HepG2 (cell line): ENCODE results near the gene GNRH2. TPM values are rescaled to one million over a fixed set of nuclear protein-coding genes. Genes with fewer than 3 reads are reported as not detected.

Experiments used
- BRCA1 ChIP-seq: sonication (generic); formaldehyde crosslinking; IDR thresholded peaks from 2 replicates; pipeline ENCODE4 v1.4.0; 2020; ENCODE audit warnings: missing genetic modification reagents
- FLYWCH1 ChIP-seq: sonication (generic); formaldehyde crosslinking; IDR thresholded peaks from 2 replicates; pipeline ENCODE4 v1.8.1; 2023; ENCODE audit warnings: mild to moderate bottlenecking, missing genetic modification reagents
- HCFC1 ChIP-seq: fragments of 150-350 bp; IDR thresholded peaks from 2 replicates; pipeline ENCODE4 v1.6.1; 2014; ENCODE audit warnings: low read depth, low read length
- HIVEP1 ChIP-seq: sonication (generic); formaldehyde crosslinking; IDR thresholded peaks from 2 replicates; pipeline ENCODE4 v1.4.0; 2020; ENCODE audit warnings: mild to moderate bottlenecking, missing genetic modification reagents
- HNRNPH1 ChIP-seq: fragments of 200-400 bp; formaldehyde crosslinking; optimal IDR thresholded peaks from 2 replicates; pipeline ENCODE3; 2017; ENCODE audit warnings: mild to moderate bottlenecking, low read depth, low read length
- KMT2A ChIP-seq: sonication (generic); formaldehyde crosslinking; IDR thresholded peaks from 2 replicates; pipeline ENCODE4 v1.4.0; 2020; ENCODE audit warnings: missing genetic modification reagents
- NR1H2 ChIP-seq: sonication (generic); formaldehyde crosslinking; IDR thresholded peaks from 2 replicates; pipeline ENCODE4 v1.8.1; 2022; ENCODE audit warnings: low read depth, missing genetic modification reagents, borderline replicate concordance
- PCBP1 ChIP-seq: fragments of 200-400 bp; formaldehyde crosslinking; IDR thresholded peaks from 2 replicates; pipeline ENCODE4 v1.6.1; 2017; ENCODE audit warnings: mild to moderate bottlenecking, low read depth, low read length, borderline replicate concordance
- RAD51 ChIP-seq: fragments of 450-650 bp; IDR thresholded peaks from 2 replicates; pipeline ENCODE4 v1.6.1; 2016; ENCODE audit warnings: borderline replicate concordance
- RXRA ChIP-seq: sonication (generic); formaldehyde crosslinking; IDR thresholded peaks from 2 replicates; pipeline ENCODE4 v1.5.1; 2020; ENCODE audit warnings: missing genetic modification reagents
- SOX13 ChIP-seq, 3 experiments: fragments of 450-650 bp in 1 of 3; sonication (generic) in 1 of 3; formaldehyde crosslinking in 1 of 3; IDR thresholded peaks in 2 of 3; conservative IDR thresholded peaks in 1 of 3; 2 replicates each; pipeline versions ENCODE4 v1.5.0 to v1.6.1; 2016 to 2020; ENCODE audit warnings: antibody characterized with exemption in 1 of 3, mild to moderate bottlenecking in 1 of 3, missing compliant biosample characterization in 1 of 3, missing genetic modification reagents in 1 of 3, moderate library complexity in 1 of 3
- TOE1 ChIP-seq: sonication (generic); formaldehyde crosslinking; IDR thresholded peaks from 2 replicates; pipeline ENCODE4 v1.4.0; 2020; ENCODE audit warnings: mild to moderate bottlenecking, missing genetic modification reagents
- TRIM24 ChIP-seq: sonication (generic); formaldehyde crosslinking; IDR thresholded peaks from 2 replicates; pipeline ENCODE4 v1.8.0; 2022; ENCODE audit warnings: mild to moderate bottlenecking, missing genetic modification reagents
- YEATS2 ChIP-seq: sonication (generic); formaldehyde crosslinking; IDR thresholded peaks from 2 replicates; pipeline ENCODE4 v1.4.0; 2020; ENCODE audit warnings: missing genetic modification reagents, borderline replicate concordance
- ZBTB3 ChIP-seq: sonication (generic); formaldehyde crosslinking; IDR thresholded peaks from 2 replicates; pipeline ENCODE4 v1.4.0; 2020; ENCODE audit warnings: low read depth, mild to moderate bottlenecking, moderate library complexity, missing genetic modification reagents, borderline replicate concordance
- ZNF17 ChIP-seq: sonication (generic); formaldehyde crosslinking; IDR thresholded peaks from 2 replicates; pipeline ENCODE4 v1.5.0; 2020; ENCODE audit warnings: mild to moderate bottlenecking, missing genetic modification reagents
- ZNF230 ChIP-seq: sonication (generic); formaldehyde crosslinking; IDR thresholded peaks from 2 replicates; pipeline ENCODE4 v1.4.0; 2020; ENCODE audit warnings: mild to moderate bottlenecking, missing genetic modification reagents
- ZNF264 ChIP-seq: sonication (generic); formaldehyde crosslinking; IDR thresholded peaks from 2 replicates; pipeline ENCODE4 v1.4.0; 2020; ENCODE audit warnings: missing genetic modification reagents
- ZNF484 ChIP-seq: sonication (generic); formaldehyde crosslinking; IDR thresholded peaks from 2 replicates; pipeline ENCODE4 v1.5.1; 2020; ENCODE audit warnings: mild to moderate bottlenecking, low read depth, missing genetic modification reagents, borderline replicate concordance
- ZNF512 ChIP-seq: sonication (generic); formaldehyde crosslinking; IDR thresholded peaks from 2 replicates; pipeline ENCODE4 v1.4.0; 2020; ENCODE audit warnings: mild to moderate bottlenecking, missing genetic modification reagents
- ZNF720 ChIP-seq: sonication (generic); formaldehyde crosslinking; IDR thresholded peaks from 2 replicates; pipeline ENCODE4 v1.4.0; 2020; ENCODE audit warnings: missing genetic modification reagents
- ZNF883 ChIP-seq: sonication (generic); formaldehyde crosslinking; IDR thresholded peaks from 2 replicates; pipeline ENCODE4 v1.5.1; 2020; ENCODE audit warnings: mild to moderate bottlenecking, missing genetic modification reagents; ENCODE audit errors: not compliant biosample characterization
- ZSCAN25 ChIP-seq: sonication (generic); formaldehyde crosslinking; IDR thresholded peaks from 2 replicates; pipeline ENCODE4 v1.8.0; 2022; ENCODE audit warnings: mild to moderate bottlenecking, missing genetic modification reagents
- polyA plus RNA-seq, 8 experiments: library from polyadenylated mRNA; depleted of rRNA in 3 of 8; stranded (reverse) in 7 of 8; unstranded in 1 of 8; fragments of >200 nt; fragmentation: Illumina TruSeq in 4 of 8; extraction: Trizol in 4 of 8; gene quantifications; 2 replicates each; pipeline versions ENCODE4 v1.2.1 to v1.2.3, GENCODE V29; 2011 to 2016; ENCODE audit warnings: low read depth in 4 of 8, missing spikeins in 1 of 8, mixed read lengths in 1 of 8; ENCODE audit not compliant: insufficient read depth in 1 of 8
- total RNA-seq, 5 experiments: library from RNA; depleted of rRNA; stranded (reverse); fragments of >200 nt; fragmentation: Illumina TruSeq; extraction: Trizol; gene quantifications; 2 replicates each; pipeline ENCODE4 v1.2.3, GENCODE V29; 2016; ENCODE audit warnings: low read depth in 1 of 5
- TF ChIP-seq, protein P1 (sequence below): sonication (generic); formaldehyde crosslinking; IDR thresholded peaks from 2 replicates; pipeline ENCODE4 v1.8.0; 2022; ENCODE audit warnings: missing genetic modification reagents, mild to moderate bottlenecking, borderline replicate concordance

GNRH2 gene
- total and polyA plus RNA-seq, 2 of the 13 experiments (the other 11 are each of a cell fraction or from before 2014, with no cell fraction given): 0.28 TPM; not detected in 1

DNA sequence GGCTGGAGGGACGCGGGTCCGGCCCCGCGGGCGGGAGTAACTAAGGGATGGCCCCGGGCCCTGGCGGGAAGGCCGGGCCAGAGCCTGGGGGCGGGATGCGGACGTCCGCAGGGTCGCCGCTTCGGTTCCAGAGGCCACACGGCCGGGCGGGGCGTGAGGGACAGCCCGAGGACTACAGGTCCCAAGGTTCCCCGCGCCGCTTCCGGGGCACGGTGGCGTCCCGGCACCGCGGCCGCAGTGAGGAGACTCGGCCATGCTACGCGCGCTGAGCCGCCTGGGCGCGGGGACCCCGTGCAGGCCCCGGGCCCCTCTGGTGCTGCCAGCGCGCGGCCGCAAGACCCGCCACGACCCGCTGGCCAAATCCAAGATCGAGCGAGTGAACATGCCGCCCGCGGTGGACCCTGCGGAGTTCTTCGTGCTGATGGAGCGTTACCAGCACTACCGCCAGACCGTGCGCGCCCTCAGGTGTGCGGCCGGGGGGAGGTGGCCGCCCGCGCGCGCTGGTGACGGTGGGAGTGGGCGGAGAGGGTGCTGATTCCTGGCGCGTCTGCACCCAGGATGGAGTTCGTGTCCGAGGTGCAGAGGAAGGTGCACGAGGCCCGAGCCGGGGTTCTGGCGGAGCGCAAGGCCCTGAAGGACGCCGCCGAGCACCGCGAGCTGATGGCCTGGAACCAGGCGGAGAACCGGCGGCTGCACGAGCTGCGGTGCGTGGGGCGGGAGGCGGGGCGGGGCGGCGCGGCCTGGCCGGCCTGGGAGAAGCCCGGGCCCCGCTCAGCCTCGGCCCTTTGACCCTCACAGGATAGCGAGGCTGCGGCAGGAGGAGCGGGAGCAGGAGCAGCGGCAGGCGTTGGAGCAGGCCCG is 2.6 kb downstream of the GNRH2 start, which contains the start of gene MRPS26 (continued):
- TF ChIP-seq RXRA (CRISPR knock-in tag) (peak; percentile 76; the same call in 1 of the 2 replicates), ZNF720 (CRISPR knock-in tag) (peak; percentile 70; the same call in 1 of the 2 replicates), ZSCAN25 (CRISPR knock-in tag) (peak; percentile 81), ZNF17 (CRISPR knock-in tag) (no peak), KMT2A (CRISPR knock-in tag) (no peak; the same call in 1 of the 2 replicates), NR1H2 (CRISPR knock-in tag) (peak; percentile 93), HCFC1 (peak; percentile 93), YEATS2 (CRISPR knock-in tag) (peak; percentile 81), RAD51 (no peak), ZNF484 (CRISPR knock-in tag) (no peak), ZNF230 (CRISPR knock-in tag) (peak; percentile 70; the same call in 1 of the 2 replicates), ZBTB3 (CRISPR knock-in tag) (peak; percentile 94), ZNF264 (CRISPR knock-in tag) (no peak), TOE1 (peak; percentile 90; the same call in 1 of the 2 replicates), SOX13 (IDR thresholded peaks at IDR 0.05) (peak; percentile 26; the same call in 1 of the 2 replicates), SOX13 (CRISPR knock-in tag; conservative IDR thresholded peaks at IDR 0.05 in 1 of 2, IDR thresholded peaks at IDR 0.05 in 1 of 2) (no peak; a peak in 1 of 4 replicates), BRCA1 (CRISPR knock-in tag) (no peak), HIVEP1 (CRISPR knock-in tag) (no peak; the same call in 1 of the 2 replicates), TRIM24 (CRISPR knock-in tag) (no peak), HNRNPH1 (peak; percentile 37), PCBP1 (peak; percentile 93), FLYWCH1 (CRISPR knock-in tag) (peak; percentile 87; the same call in 1 of the 2 replicates), ZNF512 (CRISPR knock-in tag) (no peak; the same call in 1 of the 2 replicates), ZNF883 (peak; percentile 95)
- TF ChIP-seq, protein P1, sequence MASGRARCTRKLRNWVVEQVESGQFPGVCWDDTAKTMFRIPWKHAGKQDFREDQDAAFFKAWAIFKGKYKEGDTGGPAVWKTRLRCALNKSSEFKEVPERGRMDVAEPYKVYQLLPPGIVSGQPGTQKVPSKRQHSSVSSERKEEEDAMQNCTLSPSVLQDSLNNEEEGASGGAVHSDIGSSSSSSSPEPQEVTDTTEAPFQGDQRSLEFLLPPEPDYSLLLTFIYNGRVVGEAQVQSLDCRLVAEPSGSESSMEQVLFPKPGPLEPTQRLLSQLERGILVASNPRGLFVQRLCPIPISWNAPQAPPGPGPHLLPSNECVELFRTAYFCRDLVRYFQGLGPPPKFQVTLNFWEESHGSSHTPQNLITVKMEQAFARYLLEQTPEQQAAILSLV (CRISPR knock-in tag): peak; percentile 93
